Uterus (tissue), 2 donors: ENCODE data around the gene PTPRM.

Experiments
- CTCF ChIP-seq, 4 experiments: fragments of 200-600 bp in 2 of 4; fragments of 450-650 bp in 2 of 4; sonication (generic) in 2 of 4; IDR thresholded peaks; one replicate each; pipeline ENCODE4 v1.5.1; 2016 to 2019; ENCODE audit warnings: antibody characterized with exemption in 4 of 4, mild to moderate bottlenecking in 2 of 4, moderate library complexity in 1 of 4
- POLR2A ChIP-seq, 2 donors: fragments of 450-650 bp; IDR thresholded peaks; one replicate each; pipeline ENCODE4 v1.6.1; 2016; ENCODE audit warnings: antibody characterized with exemption in 2 of 2, mild to moderate bottlenecking in 1 of 2, moderate library complexity in 1 of 2

GRCh38 chr18:7520200-7520785, 46.8 kb upstream of the PTPRM start:
- TF ChIP-seq POLR2A (IDR thresholded peaks at IDR 0.05) (no peak), CTCF (IDR thresholded peaks at IDR 0.05) (no peak)
